Measurements from ENCODE around the gene MAPK7. TPM values are rescaled to one million over a fixed set of nuclear protein-coding genes. Genes with fewer than 3 reads are reported as not detected.
A peak's percentile ranks its signal among the peaks of the same experiment; 100 is the strongest.

Gene MAPK7
- total RNA-seq, 3 donors from 2014 or later = 21.4 to 39.0 (median 22.7) TPM

DNA sequence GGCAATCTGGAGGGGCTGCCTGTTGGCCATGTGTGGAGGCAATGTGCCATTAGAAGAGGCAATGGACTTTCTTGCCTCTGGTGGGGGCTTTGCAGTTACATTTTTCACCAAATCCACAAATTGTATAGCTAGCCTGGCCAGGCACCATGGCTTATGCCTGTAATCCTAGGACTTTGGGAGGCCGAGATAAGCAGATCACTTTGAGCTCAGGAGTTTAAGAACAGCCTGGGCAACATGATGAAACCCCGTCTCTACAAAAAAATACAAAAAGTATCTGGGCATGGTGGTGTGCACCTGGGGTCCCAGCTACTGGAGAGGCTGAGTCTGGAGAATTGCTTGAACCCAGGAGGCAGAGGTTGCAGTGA is 30.0 kb downstream of the MAPK7 start:
- no peaks in the 10 kb centered on the region for H3K36me3 ChIP-seq
- H3K27me3 ChIP-seq = no peaks in the 10 kb centered on the region
- no peak for DNase-seq (ENCODE audit: low spot score in 2 of 2)
- H3K9me3 ChIP-seq = no peaks in the 10 kb centered on the region
- intact Hi-C loops (cut with DNase I; ENCODE audit: low total_unique reads) = no loop called here
- TF ChIP-seq POLR2AphosphoS5 (IDR thresholded peaks at IDR 0.05) (no peak), POLR2A (IDR thresholded peaks at IDR 0.05) (no peak)
- TF ChIP-seq, protein P1, sequence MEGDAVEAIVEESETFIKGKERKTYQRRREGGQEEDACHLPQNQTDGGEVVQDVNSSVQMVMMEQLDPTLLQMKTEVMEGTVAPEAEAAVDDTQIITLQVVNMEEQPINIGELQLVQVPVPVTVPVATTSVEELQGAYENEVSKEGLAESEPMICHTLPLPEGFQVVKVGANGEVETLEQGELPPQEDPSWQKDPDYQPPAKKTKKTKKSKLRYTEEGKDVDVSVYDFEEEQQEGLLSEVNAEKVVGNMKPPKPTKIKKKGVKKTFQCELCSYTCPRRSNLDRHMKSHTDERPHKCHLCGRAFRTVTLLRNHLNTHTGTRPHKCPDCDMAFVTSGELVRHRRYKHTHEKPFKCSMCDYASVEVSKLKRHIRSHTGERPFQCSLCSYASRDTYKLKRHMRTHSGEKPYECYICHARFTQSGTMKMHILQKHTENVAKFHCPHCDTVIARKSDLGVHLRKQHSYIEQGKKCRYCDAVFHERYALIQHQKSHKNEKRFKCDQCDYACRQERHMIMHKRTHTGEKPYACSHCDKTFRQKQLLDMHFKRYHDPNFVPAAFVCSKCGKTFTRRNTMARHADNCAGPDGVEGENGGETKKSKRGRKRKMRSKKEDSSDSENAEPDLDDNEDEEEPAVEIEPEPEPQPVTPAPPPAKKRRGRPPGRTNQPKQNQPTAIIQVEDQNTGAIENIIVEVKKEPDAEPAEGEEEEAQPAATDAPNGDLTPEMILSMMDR (IDR thresholded peaks at IDR 0.05) = no peak
- no peak overlapping the region for H3K4me3 ChIP-seq
- H3K27ac ChIP-seq = no peak overlapping the region
- no peaks in the 10 kb centered on the region for H3K4me1 ChIP-seq

DNA sequence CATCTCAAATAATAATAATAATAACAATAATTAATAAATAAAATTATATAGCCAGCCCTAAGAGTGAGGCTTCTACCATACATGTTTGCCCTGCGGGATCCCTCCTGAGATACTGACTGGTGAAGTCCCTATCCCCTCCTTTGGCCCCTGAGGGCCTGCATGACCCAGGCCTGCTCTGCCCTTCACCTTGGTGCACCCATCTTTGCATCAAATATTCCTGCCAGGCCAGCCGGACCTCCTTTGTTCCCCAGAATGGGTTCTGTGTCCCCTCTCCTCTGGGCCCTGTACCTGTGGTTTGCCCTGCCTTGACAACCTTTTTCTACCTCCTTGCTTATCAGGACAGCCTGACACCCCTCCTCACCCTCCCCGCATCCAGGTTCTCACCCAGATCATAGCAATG is 30.8 kb downstream of the MAPK7 start:
- Histone ChIP-seq H3K36me3 (no peaks in the 10 kb centered on the region), H3K9me3 (no peaks in the 10 kb centered on the region), H3K4me1 (no peaks in the 10 kb centered on the region), H3K27ac (no peak overlapping the region), H3K27me3 (no peaks in the 10 kb centered on the region), H3K4me3 (no peak overlapping the region)
- DNase-seq (ENCODE audit: low spot score in 2 of 2) = no peak
- intact Hi-C loops (cut with DNase I; ENCODE audit: low total_unique reads) = no loop called here
- TF ChIP-seq, protein P1 (IDR thresholded peaks at IDR 0.05) = no peak
- TF ChIP-seq POLR2AphosphoS5 (IDR thresholded peaks at IDR 0.05) = no peak
- TF ChIP-seq POLR2A (IDR thresholded peaks at IDR 0.05) = no peak

DNA sequence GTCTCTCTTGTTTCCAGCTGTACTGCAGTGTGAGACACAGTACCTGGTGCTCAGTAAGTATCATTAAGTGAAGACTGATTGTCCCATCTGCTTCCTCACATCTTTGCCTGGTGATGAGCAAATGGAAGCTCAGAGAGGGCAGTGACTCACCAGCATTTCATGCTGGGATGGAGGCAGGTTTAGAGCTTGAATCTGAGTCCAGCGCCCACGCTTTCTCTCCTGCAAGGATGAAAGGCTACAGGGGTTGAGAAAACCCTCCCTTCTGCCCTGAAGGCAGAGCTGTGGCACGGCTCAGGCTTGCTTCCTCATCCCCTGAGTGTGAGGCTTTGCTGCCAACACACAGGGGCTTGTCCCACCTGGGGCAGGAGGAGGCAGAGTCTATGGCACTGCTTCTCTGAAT is 31.2 kb downstream of the MAPK7 start:
- no peaks in the 10 kb centered on the region for H3K36me3 ChIP-seq
- DNase-seq (ENCODE audit: low spot score in 2 of 2) = no peak
- H3K4me3 ChIP-seq = no peak overlapping the region
- H3K4me1 ChIP-seq = no peaks in the 10 kb centered on the region
- TF ChIP-seq, protein P1 (IDR thresholded peaks at IDR 0.05) = no peak
- no peak for TF ChIP-seq POLR2AphosphoS5 (IDR thresholded peaks at IDR 0.05)
- no peak for TF ChIP-seq POLR2A (IDR thresholded peaks at IDR 0.05)
- intact Hi-C loops (cut with DNase I; ENCODE audit: low total_unique reads) = no loop called here
- no peaks in the 10 kb centered on the region for H3K27me3 ChIP-seq
- no peaks in the 10 kb centered on the region for H3K9me3 ChIP-seq
- H3K27ac ChIP-seq = no peak overlapping the region

DNA sequence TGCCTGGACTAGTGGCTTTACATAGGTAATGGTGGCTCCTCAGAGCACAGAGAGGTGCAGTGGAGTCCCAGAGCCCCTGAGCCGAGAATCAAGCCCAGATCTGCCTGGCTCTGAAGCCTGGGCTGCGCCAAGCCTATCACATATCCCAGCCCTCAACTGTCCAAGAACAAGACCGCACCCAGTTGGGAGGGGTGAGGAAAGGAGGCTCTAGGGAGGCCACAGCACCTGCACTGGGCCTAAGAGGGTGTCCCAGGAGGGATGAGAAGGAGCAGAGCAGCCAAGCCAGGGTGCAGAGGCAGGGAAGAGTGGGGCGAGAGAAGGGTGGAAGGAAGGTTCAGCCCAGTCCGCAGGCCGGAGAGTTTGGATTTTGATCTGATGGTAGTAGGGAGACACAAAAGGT is 31.8 kb downstream of the MAPK7 start:
- TF ChIP-seq POLR2A (IDR thresholded peaks at IDR 0.05) (no peak), POLR2AphosphoS5 (IDR thresholded peaks at IDR 0.05) (no peak)
- TF ChIP-seq, protein P1 (IDR thresholded peaks at IDR 0.05) = no peak
- intact Hi-C loops (cut with DNase I; ENCODE audit: low total_unique reads) = no loop called here
- Histone ChIP-seq H3K27me3 (no peaks in the 10 kb centered on the region), H3K36me3 (no peaks in the 10 kb centered on the region), H3K27ac (no peak overlapping the region), H3K4me3 (no peak overlapping the region), H3K4me1 (no peaks in the 10 kb centered on the region), H3K9me3 (no peaks in the 10 kb centered on the region)
- DNase-seq (ENCODE audit: low spot score in 2 of 2) = no peak

DNA sequence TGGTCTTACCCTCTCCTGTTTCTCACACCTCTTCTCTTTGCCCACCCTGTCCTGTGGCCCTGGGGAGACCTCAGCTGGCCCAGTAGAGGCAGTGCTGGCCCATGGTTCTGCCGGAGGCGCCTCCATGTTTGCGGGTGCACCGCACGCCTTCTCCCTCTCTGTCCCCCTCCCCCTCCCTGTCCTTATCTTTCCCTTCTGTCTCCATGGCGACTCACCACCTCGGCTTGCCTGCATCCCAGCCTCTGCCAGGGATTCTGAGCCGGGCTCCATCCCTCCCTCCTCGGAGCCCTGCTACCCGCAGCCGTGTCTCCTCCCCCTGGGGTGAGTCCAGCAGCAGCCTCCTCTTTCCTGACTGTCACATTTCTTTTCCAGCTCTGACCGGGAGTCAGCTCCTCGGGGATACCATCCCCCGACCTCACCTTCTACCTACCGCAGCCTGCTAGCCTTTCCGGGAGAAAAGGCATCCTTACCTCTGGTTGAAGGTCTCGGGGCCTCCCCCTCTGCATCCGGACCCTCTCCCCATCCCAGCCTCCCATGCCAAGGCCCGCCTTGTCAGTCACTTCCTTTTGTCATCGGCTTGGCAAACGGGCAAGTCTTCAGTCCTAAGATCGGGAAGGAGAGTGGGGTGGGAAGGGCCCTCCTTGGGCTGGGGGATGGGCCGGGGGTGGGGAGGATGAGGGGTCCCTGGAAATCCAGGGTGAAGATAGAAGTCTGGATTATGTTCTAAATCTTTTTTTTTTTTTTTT is 32.8 kb downstream of the MAPK7 start, which contains the start of gene RNF112:
RNF112 (plus strand) TSS at position 358 of the 746 bp plus-strand sequence; CDS start at position 535, 177 bp downstream.
- no peak for TF ChIP-seq POLR2A (IDR thresholded peaks at IDR 0.05)
- no peak for TF ChIP-seq POLR2AphosphoS5 (IDR thresholded peaks at IDR 0.05)
- TF ChIP-seq, protein P1 (IDR thresholded peaks at IDR 0.05) = no peak
- DNase-seq (ENCODE audit: low spot score in 2 of 2) = no peak
- Histone ChIP-seq H3K4me1 (no peaks in the 10 kb centered on the region), H3K27ac (no peak within 1 kb of the TSS), H3K9me3 (no peaks in the 10 kb centered on the region), H3K27me3 (no peaks in the 10 kb centered on the region), H3K36me3 (no peaks in the 10 kb centered on the region), H3K4me3 (peak within 1 kb of the TSS; percentile 5 to 19 (median 17))
- intact Hi-C loops (cut with DNase I; ENCODE audit: low total_unique reads) = no loop called here

Data from breast epithelium (tissue), 4 donors.